DMS 273 (cell line): ENCODE results near the gene RNF8.

Experiments used
- DNase-seq: peaks from one replicate; lab custom pipeline; 2025; ENCODE audit not compliant: unreplicated experiment; lab: John Stamatoyannopoulos, UW

The RNF8 gene

GRCh38 chr6:37357860-37358259 lies 4.1 kb downstream of the RNF8 start:
- DNase-seq: no peak

DNA sequence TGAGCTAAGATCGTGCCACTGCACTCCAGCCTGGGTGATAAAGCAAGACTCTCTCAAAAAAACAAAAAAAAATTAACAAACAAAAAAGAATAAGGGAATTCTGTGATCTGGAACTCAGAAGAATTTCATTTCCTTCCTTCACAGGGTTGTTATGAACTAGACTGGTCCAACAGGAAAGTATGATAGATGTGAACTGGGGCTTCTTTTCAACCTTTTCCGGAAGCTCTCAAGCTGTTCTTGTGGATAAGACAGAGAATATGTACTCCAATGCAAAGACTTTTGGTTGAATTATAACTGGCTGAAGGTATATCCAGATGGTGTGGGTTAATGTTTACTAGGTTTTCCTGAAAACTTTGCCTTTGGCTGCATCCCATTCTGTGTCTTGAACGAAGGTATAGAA lies 5.3 kb downstream of the RNF8 start:
- DNase-seq: no peak

DNA sequence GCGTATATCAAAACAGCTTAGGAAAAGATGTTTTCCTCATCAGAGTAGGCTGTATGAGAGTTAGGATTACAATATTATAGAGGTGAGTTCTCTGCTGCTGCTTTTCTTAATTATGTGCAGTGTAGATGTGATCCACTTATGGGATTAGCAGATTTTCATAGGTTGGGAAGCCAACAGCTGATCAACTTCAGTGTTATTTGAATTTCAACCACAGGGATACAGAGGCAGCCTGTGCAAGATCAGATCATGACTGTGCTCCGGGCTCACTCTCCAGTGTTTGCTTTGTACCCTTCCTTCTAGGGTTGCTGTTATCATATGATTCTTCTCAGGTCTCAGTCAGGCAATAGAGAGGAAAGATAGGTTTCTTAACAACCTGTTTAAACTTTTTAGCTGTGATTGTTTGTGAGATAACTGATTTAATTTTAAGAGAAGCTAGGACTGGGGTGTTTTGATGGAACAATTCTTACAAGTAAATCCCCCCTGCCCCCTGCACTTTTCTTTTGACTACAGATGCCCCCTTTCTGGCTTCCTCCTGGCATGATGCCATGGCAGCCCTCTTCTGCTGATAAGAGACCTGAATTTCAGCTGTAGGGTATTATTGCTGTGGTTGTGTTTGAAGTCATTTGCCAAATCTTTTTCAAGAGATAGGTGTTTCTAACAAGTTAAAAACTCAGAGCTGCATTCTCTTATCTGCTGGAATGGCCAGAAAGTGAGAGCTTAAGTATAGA lies 8.5 kb downstream of the RNF8 start:
- DNase-seq: no peak

DNA sequence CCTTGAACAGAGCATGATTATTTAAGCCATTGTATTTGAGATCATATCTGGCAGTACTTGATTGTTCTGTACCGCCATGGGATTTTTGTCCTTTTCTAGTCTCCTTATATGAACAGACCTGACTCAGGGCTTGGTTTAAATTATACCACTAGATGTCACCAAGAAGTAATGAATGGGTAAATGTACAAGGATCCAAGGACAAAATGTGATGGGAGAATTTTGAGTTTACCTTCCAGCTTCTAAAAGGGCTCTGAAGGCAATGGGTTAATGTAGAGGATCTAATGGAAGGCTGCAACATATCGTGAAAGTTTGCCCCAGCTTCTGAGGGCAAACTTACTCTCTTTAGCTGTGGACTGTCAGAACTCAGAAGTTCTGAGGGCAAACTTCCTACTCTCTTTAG lies 12.0 kb downstream of the RNF8 start:
- DNase-seq: peak; percentile 66

GRCh38 chr6:37366910-37367309 lies 13.1 kb downstream of the RNF8 start:
- peak; percentile 80 for DNase-seq

GRCh38 chr6:37368961-37369320 lies 15.2 kb downstream of the RNF8 start:
- DNase-seq: no peak

GRCh38 chr6:37369321-37370201 lies 15.8 kb downstream of the RNF8 start:
- DNase-seq: no peak

GRCh38 chr6:37371154-37372083 lies 17.6 kb downstream of the RNF8 start:
- DNase-seq: peak; percentile 91

GRCh38 chr6:37372116-37372515 lies 18.3 kb downstream of the RNF8 start:
- DNase-seq: no peak

DNA sequence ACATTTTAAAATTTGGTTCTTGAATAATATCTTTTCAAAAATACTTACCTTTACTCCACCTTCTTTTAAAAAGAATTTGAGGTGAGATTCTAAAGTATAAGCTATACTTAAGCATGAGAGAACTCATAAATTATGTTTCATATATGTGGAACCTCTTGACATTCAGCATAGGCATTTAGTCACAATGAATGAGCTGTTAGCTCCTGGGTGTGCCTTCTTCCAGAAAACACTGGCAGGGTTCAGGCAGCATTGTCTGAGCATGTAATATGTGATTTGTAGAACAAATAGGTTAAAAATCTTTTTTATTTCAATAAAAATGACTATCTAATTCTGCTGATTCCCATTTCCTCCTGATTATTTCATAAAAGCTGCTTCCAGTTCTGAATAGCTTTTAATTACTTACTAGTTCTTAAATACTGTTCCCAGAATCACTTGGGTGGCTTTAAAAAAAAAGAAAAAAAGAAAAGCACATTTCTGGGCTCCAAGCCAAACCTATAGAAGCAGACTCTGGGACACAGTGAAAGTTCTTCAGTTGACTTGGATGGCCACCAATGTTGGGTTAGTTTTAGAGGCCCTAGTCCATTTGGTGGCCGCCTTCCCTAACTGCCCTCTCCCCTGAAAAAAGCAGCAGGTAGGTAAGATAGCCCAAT lies 20.2 kb downstream of the RNF8 start:
- DNase-seq: peak; percentile 30

DNA sequence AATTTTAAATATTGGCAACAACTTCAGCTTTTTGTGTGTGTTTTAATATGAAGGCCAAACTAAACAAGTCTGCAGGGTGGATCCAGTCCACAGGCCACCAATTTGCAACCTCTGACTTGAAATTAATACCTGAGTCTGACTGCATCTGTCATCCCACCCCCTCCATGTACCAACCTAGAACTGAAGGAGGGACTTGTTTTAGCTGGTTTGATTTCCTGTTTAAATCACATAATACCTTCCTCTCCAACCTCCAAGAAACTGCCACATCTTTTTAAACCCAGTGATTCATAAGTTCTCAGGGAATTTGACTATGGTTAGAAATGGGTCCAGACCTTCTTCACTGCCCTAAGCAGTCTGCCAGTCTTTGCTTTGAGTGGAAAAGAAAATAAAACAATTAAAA lies 21.6 kb downstream of the RNF8 start:
- DNase-seq: no peak

DNA sequence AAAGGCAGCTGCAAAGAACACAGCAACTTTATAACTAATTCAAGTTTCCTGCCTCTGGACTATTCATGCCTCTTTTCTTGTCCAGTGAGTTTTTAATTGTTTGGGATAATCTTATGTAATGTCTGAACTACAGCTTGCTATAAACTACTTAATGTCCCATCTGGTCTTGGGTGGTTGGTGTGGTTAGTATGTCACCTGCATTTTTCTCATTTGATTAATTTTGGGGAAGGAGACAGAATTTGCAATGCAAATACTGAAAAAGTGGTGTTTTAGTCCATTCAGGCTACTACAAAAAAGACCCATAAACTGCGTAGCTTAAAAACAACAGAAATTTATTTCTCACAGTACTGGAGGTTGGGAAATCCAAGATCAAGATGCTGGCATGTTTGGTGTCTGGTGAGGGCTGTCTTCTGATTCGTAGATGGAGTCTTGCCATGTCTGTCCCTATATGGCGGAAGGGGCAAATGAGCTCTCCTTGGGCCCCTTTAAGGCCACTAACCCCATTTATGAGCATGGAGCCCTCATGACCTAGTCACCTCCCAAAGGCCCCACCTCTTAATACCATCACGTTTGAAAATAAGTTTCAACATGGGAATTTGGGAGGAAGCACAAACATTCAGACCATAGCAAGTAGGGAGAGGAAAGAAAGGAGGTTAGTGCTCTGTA lies 22.4 kb downstream of the RNF8 start:
- no peak for DNase-seq

DNA sequence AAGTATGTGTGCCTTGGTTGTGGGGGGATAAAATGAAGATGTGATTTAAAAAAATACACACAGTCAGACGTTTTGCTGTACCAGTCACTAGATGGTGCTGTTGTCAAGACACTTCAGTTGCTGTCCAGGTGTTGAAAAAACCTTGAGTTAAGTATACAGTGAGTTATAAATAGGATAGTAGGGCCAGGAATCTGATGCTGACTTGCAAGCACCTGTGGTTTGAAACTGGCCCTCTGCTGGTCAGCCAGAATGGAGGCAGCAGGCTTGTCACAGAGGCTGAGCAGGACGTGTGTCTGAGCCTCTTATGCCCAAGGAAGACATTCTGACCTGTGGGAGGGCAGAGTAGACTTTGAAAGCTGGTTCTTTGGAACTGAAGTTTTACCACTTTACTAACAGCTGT lies 27.8 kb downstream of the RNF8 start:
- peak; percentile 82 for DNase-seq

DNA sequence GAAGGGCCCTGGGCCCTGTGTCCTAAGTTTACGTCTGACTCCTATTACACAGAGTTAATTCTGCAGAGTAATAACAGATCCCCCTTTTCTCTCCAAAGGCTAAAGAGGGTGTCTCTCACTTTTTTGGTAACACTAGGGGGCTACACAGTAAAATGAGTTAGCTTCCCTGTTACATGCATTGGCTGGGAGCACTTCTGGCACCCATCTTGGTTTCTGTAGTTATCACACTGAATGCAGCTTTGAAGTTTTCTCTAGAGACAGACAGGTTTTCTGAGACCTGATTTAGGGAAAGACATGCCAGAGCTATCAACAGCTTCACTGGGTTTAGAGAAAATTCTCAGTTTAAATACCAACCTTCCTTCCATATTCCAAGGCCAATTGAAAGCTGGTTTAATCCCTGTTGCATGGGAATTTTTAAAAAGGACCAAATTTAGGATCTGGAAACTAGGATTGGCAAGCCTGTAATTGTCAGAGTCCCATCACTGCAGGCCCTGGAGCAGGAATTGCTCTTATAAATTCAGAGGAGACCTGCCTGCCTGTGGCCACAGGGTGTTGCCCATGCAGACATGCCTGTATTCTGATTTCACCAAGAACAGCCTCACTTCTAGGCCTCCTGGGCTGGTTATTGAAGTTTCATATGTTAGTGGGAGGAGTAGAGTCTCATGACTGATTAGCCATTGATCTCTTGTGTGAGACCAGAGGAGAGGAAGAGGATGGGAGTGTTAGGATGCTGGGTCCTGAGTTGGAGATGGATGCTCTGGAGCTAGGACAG lies 29.4 kb downstream of the RNF8 start:
- peak; percentile 36 for DNase-seq

DNA sequence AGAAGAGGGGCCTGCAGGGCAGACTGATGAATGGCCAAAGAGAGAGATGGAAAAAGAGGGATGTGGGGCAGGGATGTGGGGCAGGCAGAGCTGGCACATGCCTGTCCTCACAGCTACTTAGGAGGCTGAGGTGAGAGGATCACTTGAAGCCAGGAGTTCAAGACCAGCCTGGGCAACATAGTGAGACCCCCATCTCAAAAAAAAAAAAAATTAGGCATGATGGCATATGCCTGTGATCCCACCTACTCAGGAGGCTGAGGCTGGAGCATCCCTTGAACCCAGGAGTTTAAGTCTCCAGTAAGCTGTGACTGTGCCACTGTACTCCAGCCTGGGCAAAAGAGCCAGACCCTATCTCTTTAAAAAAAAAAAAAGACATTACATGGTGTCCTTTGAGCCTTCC lies 34.8 kb downstream of the RNF8 start:
- no peak for DNase-seq

DNA sequence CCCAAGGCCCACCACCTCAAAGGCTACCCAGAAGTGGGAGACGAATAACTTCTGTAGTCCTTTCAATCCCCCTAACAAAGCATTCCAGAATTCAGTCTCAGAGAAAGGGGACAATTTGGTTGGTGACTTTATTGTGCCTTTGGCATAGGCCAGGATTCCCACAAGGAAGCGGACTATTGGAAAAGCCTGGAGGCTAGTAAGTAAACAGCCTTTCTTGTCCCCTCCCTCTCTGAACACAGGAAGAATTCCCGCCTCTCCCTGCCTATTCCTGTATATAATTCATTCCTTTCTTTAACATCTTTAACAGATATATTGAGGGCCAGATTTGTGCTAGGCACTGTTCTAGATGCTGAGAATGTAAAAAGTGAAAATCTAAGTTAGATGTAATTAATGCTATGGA lies 36.1 kb downstream of the RNF8 start:
- no peak for DNase-seq

GRCh38 chr6:37391120-37391519 lies 37.3 kb downstream of the RNF8 start:
- DNase-seq: no peak

DNA sequence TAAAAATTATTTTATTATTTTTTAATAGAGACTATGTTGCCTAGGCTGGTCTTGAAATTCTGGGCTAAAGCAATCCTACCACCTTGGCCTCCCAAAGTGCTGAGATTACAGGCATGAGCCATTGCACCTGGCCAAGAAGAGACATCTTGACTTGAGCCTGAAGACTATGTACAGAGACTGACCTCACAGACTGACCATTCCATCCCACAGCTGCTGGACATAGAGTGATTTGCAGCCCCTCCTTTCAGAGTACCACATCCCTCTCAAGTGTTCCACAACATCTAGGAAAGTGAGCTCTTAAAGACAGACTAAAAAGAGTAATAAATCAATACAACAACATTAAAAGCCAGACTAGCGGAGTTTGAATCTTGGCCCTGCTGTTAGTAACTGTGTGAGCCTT lies 39.0 kb downstream of the RNF8 start:
- DNase-seq: no peak

- no peak for DNase-seq
These were observed 39.7 kb downstream of the RNF8 start for GRCh38 chr6:37393381-37393929.
